ENCODE measurements around the gene AKR1B15.
"Not testable (repeated sequence)": the region's sequence is repeated elsewhere in the genome, so short reads cannot be mapped to it uniquely, and the experiment has no call there.

Gene AKR1B15

GRCh38 chr7:134548877-134549276, at the start of gene AKR1B15:
TSS of gene AKR1B15 (plus strand) at chr7:134549110. CDS start at chr7:134564620, 15,510 bp downstream.
- no peak for DNase-seq (ENCODE audit: low read depth)

GRCh38 chr7:134500406-134500805, 48.5 kb upstream of the AKR1B15 start:
- no peak for DNase-seq (ENCODE audit: low read depth)

- DNase-seq (ENCODE audit: low read depth), result no peak
These were observed 47.9 kb upstream of the AKR1B15 start for GRCh38 chr7:134500982-134501381.

- DNase-seq (ENCODE audit: low read depth), result peak; percentile 81
These were observed 46.2 kb upstream of the AKR1B15 start for GRCh38 chr7:134502463-134503371.

- no peak for DNase-seq (ENCODE audit: low read depth)
These were observed 44.2 kb upstream of the AKR1B15 start for GRCh38 chr7:134504660-134505164.

GRCh38 chr7:134505856-134506255, 43.1 kb upstream of the AKR1B15 start:
- no peak for DNase-seq (ENCODE audit: low read depth)

GRCh38 chr7:134509010-134509409, 39.9 kb upstream of the AKR1B15 start:
- no peak for DNase-seq (ENCODE audit: low read depth)

- no peak for DNase-seq (ENCODE audit: low read depth)
These were observed 38.3 kb upstream of the AKR1B15 start for GRCh38 chr7:134510646-134511045.

GRCh38 chr7:134512271-134512670, 36.6 kb upstream of the AKR1B15 start:
- DNase-seq (ENCODE audit: low read depth), result no peak

GRCh38 chr7:134513169-134513752, 35.6 kb upstream of the AKR1B15 start:
- peak; percentile 44 for DNase-seq (ENCODE audit: low read depth)

- DNase-seq (ENCODE audit: low read depth), result no peak
These were observed 34.8 kb upstream of the AKR1B15 start for GRCh38 chr7:134514106-134514505.

- DNase-seq (ENCODE audit: low read depth), result peak; percentile 64
These were observed 34.2 kb upstream of the AKR1B15 start for GRCh38 chr7:134514663-134515062.

- peak; percentile 96 for DNase-seq (ENCODE audit: low read depth)
These were observed 33.1 kb upstream of the AKR1B15 start for GRCh38 chr7:134515569-134516468.

GRCh38 chr7:134520130-134520529, 28.8 kb upstream of the AKR1B15 start:
- DNase-seq (ENCODE audit: low read depth), result no peak

- no peak for DNase-seq (ENCODE audit: low read depth)
These were observed 26.3 kb upstream of the AKR1B15 start for GRCh38 chr7:134522601-134523000.

- DNase-seq (ENCODE audit: low read depth), result not testable (repeated sequence)
These were observed 23.5 kb upstream of the AKR1B15 start for GRCh38 chr7:134525449-134525848.

- not testable (repeated sequence) for DNase-seq (ENCODE audit: low read depth)
These were observed 22.2 kb upstream of the AKR1B15 start for GRCh38 chr7:134526552-134527248.

GRCh38 chr7:134527979-134528371, 20.9 kb upstream of the AKR1B15 start:
- DNase-seq (ENCODE audit: low read depth), result peak; percentile 80

GRCh38 chr7:134528749-134529148, 20.2 kb upstream of the AKR1B15 start:
- no peak for DNase-seq (ENCODE audit: low read depth)

GRCh38 chr7:134530460-134530859, 18.4 kb upstream of the AKR1B15 start:
- no peak for DNase-seq (ENCODE audit: low read depth)

GRCh38 chr7:134532180-134532953, 16.5 kb upstream of the AKR1B15 start:
- DNase-seq (ENCODE audit: low read depth), result no peak
